Measurements from ENCODE around the gene GATC. TPM values are rescaled to one million over a fixed set of nuclear protein-coding genes. Genes with fewer than 3 reads are reported as not detected.

Gene GATC
- total RNA-seq, 2 experiments from 2014 or later, result 35.8 to 37.6 TPM

DNA sequence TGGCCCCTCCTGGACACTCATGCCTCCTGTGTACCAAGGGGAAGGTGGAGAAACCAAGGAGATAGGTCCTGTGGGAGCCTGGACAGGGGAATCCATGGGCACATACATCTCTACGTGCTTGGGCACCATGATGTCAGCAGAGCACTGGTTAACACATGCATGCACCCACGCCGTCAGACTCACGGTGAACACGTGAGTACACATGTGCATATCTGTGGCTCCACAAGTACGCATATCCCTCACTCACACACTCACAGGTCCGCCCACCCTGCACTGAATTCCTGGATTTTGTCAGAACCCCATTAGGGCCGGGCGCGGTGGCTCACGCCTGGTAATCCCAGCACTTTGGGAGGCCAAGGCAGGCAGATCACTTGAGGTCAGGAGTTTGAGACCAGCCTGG, 37.5 kb upstream of the GATC start:
- DNase-seq (ENCODE audit: low spot score), result no peak
- ChIA-PET POLR2A (interaction anchor here (0.6 kb wide), 1 partner anchor 28 kb away, joined by 5 read pairs; no protein-coding TSS in a partner anchor), CTCF (ENCODE audit: unreplicated experiment) (no interaction called here)
- Histone ChIP-seq H3K4me3 (ENCODE audit: low read depth, low read length, poor library complexity, severe bottlenecking) (no peak overlapping the region), H2AFZ (ENCODE audit: low read length) (no peak overlapping the region), H3K9me2 (ENCODE audit: insufficient read depth, low read length) (no peaks in the 10 kb centered on the region), H3K9me3 (ENCODE audit: low read length) (no peaks in the 10 kb centered on the region), H3K4me1 (ENCODE audit: insufficient read depth, low read length, poor library complexity, severe bottlenecking) (no peaks in the 10 kb centered on the region), H3K4me2 (ENCODE audit: low read length) (no peak overlapping the region), H3K36me3 (ENCODE audit: insufficient read depth, low read length) (no peaks in the 10 kb centered on the region), H3K27ac (ENCODE audit: low read depth, low read length, poor library complexity, severe bottlenecking) (no peak overlapping the region), H4K20me1 (ENCODE audit: insufficient read depth, low read length) (no peaks in the 10 kb centered on the region), H3K79me2 (ENCODE audit: insufficient read depth, low read depth, low read length) (no peaks in the 10 kb centered on the region)
- TF ChIP-seq EZH2phosphoT487 (IDR thresholded peaks at IDR 0.05; ENCODE audit: borderline replicate concordance, low read depth, low read length), result no peak
- TF ChIP-seq, protein P1, sequence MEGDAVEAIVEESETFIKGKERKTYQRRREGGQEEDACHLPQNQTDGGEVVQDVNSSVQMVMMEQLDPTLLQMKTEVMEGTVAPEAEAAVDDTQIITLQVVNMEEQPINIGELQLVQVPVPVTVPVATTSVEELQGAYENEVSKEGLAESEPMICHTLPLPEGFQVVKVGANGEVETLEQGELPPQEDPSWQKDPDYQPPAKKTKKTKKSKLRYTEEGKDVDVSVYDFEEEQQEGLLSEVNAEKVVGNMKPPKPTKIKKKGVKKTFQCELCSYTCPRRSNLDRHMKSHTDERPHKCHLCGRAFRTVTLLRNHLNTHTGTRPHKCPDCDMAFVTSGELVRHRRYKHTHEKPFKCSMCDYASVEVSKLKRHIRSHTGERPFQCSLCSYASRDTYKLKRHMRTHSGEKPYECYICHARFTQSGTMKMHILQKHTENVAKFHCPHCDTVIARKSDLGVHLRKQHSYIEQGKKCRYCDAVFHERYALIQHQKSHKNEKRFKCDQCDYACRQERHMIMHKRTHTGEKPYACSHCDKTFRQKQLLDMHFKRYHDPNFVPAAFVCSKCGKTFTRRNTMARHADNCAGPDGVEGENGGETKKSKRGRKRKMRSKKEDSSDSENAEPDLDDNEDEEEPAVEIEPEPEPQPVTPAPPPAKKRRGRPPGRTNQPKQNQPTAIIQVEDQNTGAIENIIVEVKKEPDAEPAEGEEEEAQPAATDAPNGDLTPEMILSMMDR (conservative IDR thresholded peaks at IDR 0.05; ENCODE audit: low read length), result no peak
- intact Hi-C loops (cut with micrococcal nuclease; ENCODE audit: unreplicated experiment), result no loop called here
- no TSS peak for BruUV-seq (replicated peaks)

DNA sequence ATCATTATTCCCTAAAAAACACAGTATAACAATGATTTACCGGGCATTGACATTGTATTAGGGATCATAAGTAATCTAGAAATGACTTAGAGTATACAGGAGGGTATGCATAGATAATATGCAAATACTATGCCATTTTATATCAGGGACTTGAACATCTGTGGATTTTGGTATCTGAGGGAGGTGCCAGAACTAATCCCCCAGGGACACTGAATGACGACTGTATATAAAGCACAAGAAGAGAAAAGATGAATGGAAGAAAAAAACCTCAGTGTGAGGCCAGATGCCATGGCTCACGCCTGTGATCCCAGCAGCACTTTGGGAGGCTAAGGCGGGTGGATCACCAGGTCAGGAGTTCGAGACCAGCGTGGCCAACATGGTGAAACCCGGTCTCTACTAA, 33.8 kb upstream of the GATC start:
- Histone ChIP-seq H3K4me2 (ENCODE audit: low read length) (no peak overlapping the region), H2AFZ (ENCODE audit: low read length) (no peak overlapping the region), H3K27ac (ENCODE audit: low read depth, low read length, poor library complexity, severe bottlenecking) (no peak overlapping the region), H3K36me3 (ENCODE audit: insufficient read depth, low read length) (no peaks in the 10 kb centered on the region), H3K4me1 (ENCODE audit: insufficient read depth, low read length, poor library complexity, severe bottlenecking) (no peaks in the 10 kb centered on the region), H3K9me3 (ENCODE audit: low read length) (no peaks in the 10 kb centered on the region), H3K9me2 (ENCODE audit: insufficient read depth, low read length) (no peaks in the 10 kb centered on the region), H3K4me3 (ENCODE audit: low read depth, low read length, poor library complexity, severe bottlenecking) (no peak overlapping the region), H3K79me2 (ENCODE audit: insufficient read depth, low read depth, low read length) (no peaks in the 10 kb centered on the region), H4K20me1 (ENCODE audit: insufficient read depth, low read length) (no peaks in the 10 kb centered on the region)
- intact Hi-C loops (cut with micrococcal nuclease; ENCODE audit: unreplicated experiment), result no loop called here
- no peak for DNase-seq (ENCODE audit: low spot score)
- no TSS peak for BruUV-seq (replicated peaks)
- CTCF ChIA-PET (ENCODE audit: unreplicated experiment), result no interaction called here
- POLR2A ChIA-PET, result no interaction called here
- TF ChIP-seq, protein P1 (conservative IDR thresholded peaks at IDR 0.05; ENCODE audit: low read length), result no peak
- no peak for TF ChIP-seq EZH2phosphoT487 (IDR thresholded peaks at IDR 0.05; ENCODE audit: borderline replicate concordance, low read depth, low read length)

GRCh38 chr12:120413901-120414695, 32.1 kb upstream of the GATC start:
- TF ChIP-seq, protein P1 (conservative IDR thresholded peaks at IDR 0.05; ENCODE audit: low read length), result no peak
- TF ChIP-seq EZH2phosphoT487 (IDR thresholded peaks at IDR 0.05; ENCODE audit: borderline replicate concordance, low read depth, low read length), result no peak
- intact Hi-C loops (cut with micrococcal nuclease; ENCODE audit: unreplicated experiment), result no loop called here
- H3K9me3 ChIP-seq (ENCODE audit: low read length), result no peaks in the 10 kb centered on the region
- no peaks in the 10 kb centered on the region for H3K4me1 ChIP-seq (ENCODE audit: insufficient read depth, low read length, poor library complexity, severe bottlenecking)
- ChIA-PET CTCF (ENCODE audit: unreplicated experiment) (no interaction called here), POLR2A (no interaction called here)
- H3K36me3 ChIP-seq (ENCODE audit: insufficient read depth, low read length), result no peaks in the 10 kb centered on the region
- H2AFZ ChIP-seq (ENCODE audit: low read length), result no peak overlapping the region
- no peaks in the 10 kb centered on the region for H3K9me2 ChIP-seq (ENCODE audit: insufficient read depth, low read length)
- no peak overlapping the region for H3K4me3 ChIP-seq (ENCODE audit: low read depth, low read length, poor library complexity, severe bottlenecking)
- no TSS peak for BruUV-seq (replicated peaks)
- no peak overlapping the region for H3K4me2 ChIP-seq (ENCODE audit: low read length)
- no peak for DNase-seq (ENCODE audit: low spot score)
- H4K20me1 ChIP-seq (ENCODE audit: insufficient read depth, low read length), result no peaks in the 10 kb centered on the region
- no peaks in the 10 kb centered on the region for H3K79me2 ChIP-seq (ENCODE audit: insufficient read depth, low read depth, low read length)
- no peak overlapping the region for H3K27ac ChIP-seq (ENCODE audit: low read depth, low read length, poor library complexity, severe bottlenecking)

Data from OCI-LY7 (cell line).